AG10803 (cell line): Measurements from ENCODE around the gene ABCF2.

Experiments used
- DNase-seq: peaks from one replicate; pipeline ENCODE4 v3.0.0; 2010; ENCODE audit warnings: low read depth
- H3K4me3 ChIP-seq: 2 replicates; pipeline ENCODE4 v1.5.1; 2011; ENCODE audit warnings: mild to moderate bottlenecking, low read length, control low read depth
- CTCF ChIP-seq: conservative IDR thresholded peaks from 2 replicates; pipeline ENCODE4 v1.5.1; 2011; ENCODE audit warnings: mild to moderate bottlenecking, low read length, control low read depth, inconsistent platforms

Gene ABCF2

GRCh38 chr7:151272405-151272804, 45.4 kb upstream of the ABCF2 start:
- DNase-seq, result peak; percentile 18
- no peak overlapping the region for H3K4me3 ChIP-seq
- 0 out of 2 replicates have a peak, but pooled peaks have one; percentile 12 for TF ChIP-seq CTCF

- no peak overlapping the region for H3K4me3 ChIP-seq
- TF ChIP-seq CTCF, result no peak
- DNase-seq, result peak; percentile 72
Observed at GRCh38 chr7:151271699-151272355, 44.8 kb upstream of the ABCF2 start.

GRCh38 chr7:151269511-151269910, 42.5 kb upstream of the ABCF2 start:
- no peak for DNase-seq
- no peak for TF ChIP-seq CTCF
- no peak overlapping the region for H3K4me3 ChIP-seq

- TF ChIP-seq CTCF, result no peak
- no peak for DNase-seq
Observed at GRCh38 chr7:151265351-151265931, 38.4 kb upstream of the ABCF2 start.

GRCh38 chr7:151264615-151265014, 37.6 kb upstream of the ABCF2 start:
- no peak overlapping the region for H3K4me3 ChIP-seq
- no peak for TF ChIP-seq CTCF
- no peak for DNase-seq

More at GRCh38 chr7:151265351-151265931, 38.4 kb upstream of the ABCF2 start:
- no peak overlapping the region for H3K4me3 ChIP-seq

GRCh38 chr7:151261529-151261928, 34.5 kb upstream of the ABCF2 start:
- peak; percentile 28 for DNase-seq
- H3K4me3 ChIP-seq, result no peak overlapping the region
- TF ChIP-seq CTCF, result no peak

GRCh38 chr7:151260883-151261282, 33.9 kb upstream of the ABCF2 start:
- no peak overlapping the region for H3K4me3 ChIP-seq
- no peak for TF ChIP-seq CTCF
- no peak for DNase-seq
